ENCODE results near the gene AUTS2. TPM values are rescaled to one million over a fixed set of nuclear protein-coding genes. Genes with fewer than 3 reads are reported as not detected.

The AUTS2 gene
- polyA plus RNA-seq, 1 donor from 2014 or later: 97.3 TPM

DNA sequence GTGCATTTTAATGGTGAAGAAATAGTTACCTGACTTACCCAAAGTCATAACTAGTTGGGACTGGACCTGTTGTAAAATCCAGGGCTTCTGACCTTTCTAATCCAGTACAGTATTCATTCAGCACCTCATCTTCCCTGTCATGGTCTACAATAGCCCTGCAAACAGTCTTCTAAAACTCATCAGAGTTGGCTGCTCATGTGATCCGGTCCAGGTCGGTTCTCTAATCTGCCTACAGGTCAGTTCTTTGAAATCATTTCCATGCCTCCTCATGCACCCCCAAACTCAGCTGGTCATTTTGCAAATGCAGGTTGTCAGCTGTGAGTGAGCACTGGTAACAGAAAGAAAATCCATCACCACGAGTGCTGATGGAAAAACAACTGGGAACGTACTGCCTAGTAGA, 1082.0 kb downstream of the AUTS2 start:
- Histone ChIP-seq H3K4me3 (ENCODE audit: low read length) (no peak overlapping the region), H3K4me2 (ENCODE audit: low read length) (no peak overlapping the region), H3K27me3 (ENCODE audit: insufficient read depth, low read depth, low read length) (no peaks in the 10 kb centered on the region)

DNA sequence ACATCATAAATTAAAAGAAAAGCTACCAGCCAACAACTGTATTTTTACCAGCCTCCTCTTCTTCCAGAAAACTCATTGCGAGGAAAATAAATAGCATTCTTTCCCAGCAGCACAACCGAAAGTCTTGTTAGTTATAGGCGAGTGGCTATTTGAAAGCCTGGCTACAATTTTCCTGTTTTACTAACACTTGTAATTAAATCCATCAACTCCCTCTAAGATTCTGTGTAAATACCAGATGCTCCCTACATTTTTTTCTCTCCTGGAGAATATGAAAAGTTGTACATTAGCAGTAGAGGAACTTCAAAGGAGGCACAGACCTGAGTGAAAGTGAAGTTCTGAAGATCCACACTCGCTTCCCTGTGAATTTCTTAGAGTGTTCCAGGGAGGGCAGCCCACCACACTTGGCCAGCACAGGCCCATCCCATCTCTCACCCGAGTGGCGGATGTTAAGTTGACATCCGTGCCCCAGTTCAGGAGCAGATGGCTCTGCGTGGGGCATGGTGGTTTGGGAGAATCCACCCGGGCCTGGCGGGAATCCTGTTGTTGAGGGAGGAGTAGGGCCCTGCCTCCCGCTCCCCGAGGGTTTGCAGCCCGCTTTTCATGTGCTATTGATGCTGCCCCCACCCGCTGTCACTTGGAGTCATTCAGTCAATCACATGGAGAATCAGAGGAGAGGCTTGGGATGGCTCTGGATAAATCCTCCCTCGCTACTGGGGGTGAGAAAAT, 1082.6 kb downstream of the AUTS2 start:
- Histone ChIP-seq H3K4me2 (ENCODE audit: low read length) (no peak overlapping the region), H3K4me3 (ENCODE audit: low read length) (no peak overlapping the region), H3K27me3 (ENCODE audit: insufficient read depth, low read depth, low read length) (no peaks in the 10 kb centered on the region)

More for the DNA sequence above, 1082.0 kb downstream of the AUTS2 start:
- TF ChIP-seq, protein P1, sequence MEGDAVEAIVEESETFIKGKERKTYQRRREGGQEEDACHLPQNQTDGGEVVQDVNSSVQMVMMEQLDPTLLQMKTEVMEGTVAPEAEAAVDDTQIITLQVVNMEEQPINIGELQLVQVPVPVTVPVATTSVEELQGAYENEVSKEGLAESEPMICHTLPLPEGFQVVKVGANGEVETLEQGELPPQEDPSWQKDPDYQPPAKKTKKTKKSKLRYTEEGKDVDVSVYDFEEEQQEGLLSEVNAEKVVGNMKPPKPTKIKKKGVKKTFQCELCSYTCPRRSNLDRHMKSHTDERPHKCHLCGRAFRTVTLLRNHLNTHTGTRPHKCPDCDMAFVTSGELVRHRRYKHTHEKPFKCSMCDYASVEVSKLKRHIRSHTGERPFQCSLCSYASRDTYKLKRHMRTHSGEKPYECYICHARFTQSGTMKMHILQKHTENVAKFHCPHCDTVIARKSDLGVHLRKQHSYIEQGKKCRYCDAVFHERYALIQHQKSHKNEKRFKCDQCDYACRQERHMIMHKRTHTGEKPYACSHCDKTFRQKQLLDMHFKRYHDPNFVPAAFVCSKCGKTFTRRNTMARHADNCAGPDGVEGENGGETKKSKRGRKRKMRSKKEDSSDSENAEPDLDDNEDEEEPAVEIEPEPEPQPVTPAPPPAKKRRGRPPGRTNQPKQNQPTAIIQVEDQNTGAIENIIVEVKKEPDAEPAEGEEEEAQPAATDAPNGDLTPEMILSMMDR (IDR thresholded peaks at IDR 0.05; ENCODE audit: poor library complexity, severe bottlenecking): no peak
- TF ChIP-seq, protein P2, sequence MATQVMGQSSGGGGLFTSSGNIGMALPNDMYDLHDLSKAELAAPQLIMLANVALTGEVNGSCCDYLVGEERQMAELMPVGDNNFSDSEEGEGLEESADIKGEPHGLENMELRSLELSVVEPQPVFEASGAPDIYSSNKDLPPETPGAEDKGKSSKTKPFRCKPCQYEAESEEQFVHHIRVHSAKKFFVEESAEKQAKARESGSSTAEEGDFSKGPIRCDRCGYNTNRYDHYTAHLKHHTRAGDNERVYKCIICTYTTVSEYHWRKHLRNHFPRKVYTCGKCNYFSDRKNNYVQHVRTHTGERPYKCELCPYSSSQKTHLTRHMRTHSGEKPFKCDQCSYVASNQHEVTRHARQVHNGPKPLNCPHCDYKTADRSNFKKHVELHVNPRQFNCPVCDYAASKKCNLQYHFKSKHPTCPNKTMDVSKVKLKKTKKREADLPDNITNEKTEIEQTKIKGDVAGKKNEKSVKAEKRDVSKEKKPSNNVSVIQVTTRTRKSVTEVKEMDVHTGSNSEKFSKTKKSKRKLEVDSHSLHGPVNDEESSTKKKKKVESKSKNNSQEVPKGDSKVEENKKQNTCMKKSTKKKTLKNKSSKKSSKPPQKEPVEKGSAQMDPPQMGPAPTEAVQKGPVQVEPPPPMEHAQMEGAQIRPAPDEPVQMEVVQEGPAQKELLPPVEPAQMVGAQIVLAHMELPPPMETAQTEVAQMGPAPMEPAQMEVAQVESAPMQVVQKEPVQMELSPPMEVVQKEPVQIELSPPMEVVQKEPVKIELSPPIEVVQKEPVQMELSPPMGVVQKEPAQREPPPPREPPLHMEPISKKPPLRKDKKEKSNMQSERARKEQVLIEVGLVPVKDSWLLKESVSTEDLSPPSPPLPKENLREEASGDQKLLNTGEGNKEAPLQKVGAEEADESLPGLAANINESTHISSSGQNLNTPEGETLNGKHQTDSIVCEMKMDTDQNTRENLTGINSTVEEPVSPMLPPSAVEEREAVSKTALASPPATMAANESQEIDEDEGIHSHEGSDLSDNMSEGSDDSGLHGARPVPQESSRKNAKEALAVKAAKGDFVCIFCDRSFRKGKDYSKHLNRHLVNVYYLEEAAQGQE (IDR thresholded peaks at IDR 0.05; ENCODE audit: borderline replicate concordance): no peak
- TF ChIP-seq POLR2AphosphoS5 (IDR thresholded peaks at IDR 0.05) (no peak), EZH2 (IDR thresholded peaks at IDR 0.05; ENCODE audit: borderline replicate concordance, insufficient read depth, low read length, poor library complexity, severe bottlenecking) (no peak), TAF1 (IDR thresholded peaks at IDR 0.05; ENCODE audit: low read depth) (no peak), SMC3 (conservative IDR thresholded peaks at IDR 0.05; ENCODE audit: poor library complexity) (no peak), MXI1 (conservative IDR thresholded peaks at IDR 0.05; ENCODE audit: poor library complexity, severe bottlenecking) (no peak), EP300 (conservative IDR thresholded peaks at IDR 0.05; ENCODE audit: poor library complexity, severe bottlenecking) (no peak), RAD21 (conservative IDR thresholded peaks at IDR 0.05) (no peak)
- Histone ChIP-seq H3K9me2 (ENCODE audit: insufficient read depth, low read length) (no peaks in the 10 kb centered on the region), H3K9me3 (ENCODE audit: low read length) (no peaks in the 10 kb centered on the region), H3K36me3 (ENCODE audit: insufficient read depth, low read length) (no peaks in the 10 kb centered on the region), H3F3A (ENCODE audit: insufficient read depth, low read length, poor library complexity, severe bottlenecking) (peaks cover 16% of the 10 kb centered on the region), H3K27ac (ENCODE audit: low read length) (no peak overlapping the region), H4K20me1 (ENCODE audit: insufficient read depth) (no peaks in the 10 kb centered on the region), H2AFZ (ENCODE audit: low read depth, low read length) (no peak overlapping the region), H3K9ac (ENCODE audit: low read length) (no peak overlapping the region), H3K79me2 (replicated peaks; ENCODE audit: insufficient read depth, low read length) (peaks cover 60% of the 10 kb centered on the region)

More for the DNA sequence above, 1082.6 kb downstream of the AUTS2 start:
- TF ChIP-seq, protein P2 (IDR thresholded peaks at IDR 0.05; ENCODE audit: borderline replicate concordance): no peak
- TF ChIP-seq POLR2AphosphoS5 (IDR thresholded peaks at IDR 0.05): no peak
- TF ChIP-seq, protein P1 (IDR thresholded peaks at IDR 0.05; ENCODE audit: poor library complexity, severe bottlenecking): no peak
- TF ChIP-seq EZH2 (IDR thresholded peaks at IDR 0.05; ENCODE audit: borderline replicate concordance, insufficient read depth, low read length, poor library complexity, severe bottlenecking): no peak
- no peak for TF ChIP-seq RAD21 (conservative IDR thresholded peaks at IDR 0.05)
- TF ChIP-seq MXI1 (conservative IDR thresholded peaks at IDR 0.05; ENCODE audit: poor library complexity, severe bottlenecking): no peak
- no peak for TF ChIP-seq SMC3 (conservative IDR thresholded peaks at IDR 0.05; ENCODE audit: poor library complexity)
- TF ChIP-seq EP300 (conservative IDR thresholded peaks at IDR 0.05; ENCODE audit: poor library complexity, severe bottlenecking): no peak
- TF ChIP-seq TAF1 (IDR thresholded peaks at IDR 0.05; ENCODE audit: low read depth): no peak
- Histone ChIP-seq H3K27ac (ENCODE audit: low read length) (no peak overlapping the region), H3K36me3 (ENCODE audit: insufficient read depth, low read length) (no peaks in the 10 kb centered on the region), H3K9me3 (ENCODE audit: low read length) (no peaks in the 10 kb centered on the region), H3K9me2 (ENCODE audit: insufficient read depth, low read length) (no peaks in the 10 kb centered on the region), H3K9ac (ENCODE audit: low read length) (no peak overlapping the region), H4K20me1 (ENCODE audit: insufficient read depth) (no peaks in the 10 kb centered on the region), H3K79me2 (replicated peaks; ENCODE audit: insufficient read depth, low read length) (peaks cover 62% of the 10 kb centered on the region), H2AFZ (ENCODE audit: low read depth, low read length) (no peak overlapping the region), H3F3A (ENCODE audit: insufficient read depth, low read length, poor library complexity, severe bottlenecking) (peaks cover 10% of the 10 kb centered on the region)
